KOPT-K1 (cell line): ENCODE data around the gene PBOV1.
"Not testable (repeated sequence)": the region's sequence is repeated elsewhere in the genome, so short reads cannot be mapped to it uniquely, and the experiment has no call there.

ENCODE experiments used
- H3K27ac ChIP-seq: fragments of 200-600 bp; sonication (generic); 2 replicates; pipeline ENCODE4 v1.5.1; 2016; ENCODE audit warnings: antibody characterized with exemption, mild to moderate bottlenecking, low read depth, low read length; ENCODE audit not compliant: poor library complexity, severe bottlenecking
- H3K36me3 ChIP-seq: fragments of 200-600 bp; sonication (generic); 2 replicates; pipeline ENCODE4 v1.5.1; 2017; ENCODE audit warnings: antibody characterized with exemption, mild to moderate bottlenecking, low read length, moderate library complexity; ENCODE audit not compliant: insufficient read depth
- H3K9me3 ChIP-seq: fragments of 200-600 bp; sonication (generic); 2 replicates; pipeline ENCODE4 v1.5.1; 2017; ENCODE audit warnings: antibody characterized with exemption, low read length, mild to moderate bottlenecking; ENCODE audit not compliant: insufficient read depth, poor library complexity, severe bottlenecking

Gene PBOV1

GRCh38 chr6:138229072-138229471 lies 10.8 kb upstream of the PBOV1 start:
- Histone ChIP-seq H3K36me3 (no peaks in the 10 kb centered on the region), H3K27ac (no peak overlapping the region), H3K9me3 (no peaks in the 10 kb centered on the region)

DNA sequence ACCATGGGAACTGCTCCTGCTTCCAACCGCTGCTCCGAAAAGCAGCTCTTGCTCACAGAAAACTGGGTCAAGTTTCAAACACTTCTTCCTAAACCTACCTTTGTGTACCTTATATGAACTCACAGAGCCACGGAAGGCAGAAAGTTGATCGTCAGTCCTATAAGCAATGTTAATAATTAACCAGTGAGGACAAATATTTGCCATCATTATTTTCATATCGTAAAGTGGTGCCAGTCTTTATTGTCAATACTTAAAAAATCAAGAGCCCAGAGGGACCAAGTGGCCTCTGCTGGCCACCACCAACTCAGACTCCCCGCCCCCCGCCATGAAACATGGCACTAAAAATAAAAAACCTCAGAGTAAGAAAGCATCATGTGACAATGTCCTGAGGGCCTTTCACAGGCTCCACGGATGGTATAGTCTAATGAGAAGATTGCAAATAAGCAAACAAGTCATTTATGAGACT lies 9.1 kb upstream of the PBOV1 start:
- no peak overlapping the region for H3K27ac ChIP-seq

GRCh38 chr6:138226700-138227315 lies 8.5 kb upstream of the PBOV1 start:
- Histone ChIP-seq H3K36me3 (no peaks in the 10 kb centered on the region), H3K9me3 (no peaks in the 10 kb centered on the region), H3K27ac (no peak overlapping the region)

More for the DNA sequence above, 9.1 kb upstream of the PBOV1 start:
- no peaks in the 10 kb centered on the region for H3K36me3 ChIP-seq
- no peaks in the 10 kb centered on the region for H3K9me3 ChIP-seq

GRCh38 chr6:138225953-138226352 lies 7.7 kb upstream of the PBOV1 start:
- no peaks in the 10 kb centered on the region for H3K9me3 ChIP-seq
- no peak overlapping the region for H3K27ac ChIP-seq
- no peaks in the 10 kb centered on the region for H3K36me3 ChIP-seq

GRCh38 chr6:138222901-138223546 lies 4.7 kb upstream of the PBOV1 start:
- Histone ChIP-seq H3K27ac (no peak overlapping the region), H3K36me3 (no peaks in the 10 kb centered on the region), H3K9me3 (no peaks in the 10 kb centered on the region)

GRCh38 chr6:138219901-138220300 lies 1.6 kb upstream of the PBOV1 start:
- no peaks in the 10 kb centered on the region for H3K36me3 ChIP-seq
- H3K27ac ChIP-seq, result no peak overlapping the region
- H3K9me3 ChIP-seq, result no peaks in the 10 kb centered on the region

DNA sequence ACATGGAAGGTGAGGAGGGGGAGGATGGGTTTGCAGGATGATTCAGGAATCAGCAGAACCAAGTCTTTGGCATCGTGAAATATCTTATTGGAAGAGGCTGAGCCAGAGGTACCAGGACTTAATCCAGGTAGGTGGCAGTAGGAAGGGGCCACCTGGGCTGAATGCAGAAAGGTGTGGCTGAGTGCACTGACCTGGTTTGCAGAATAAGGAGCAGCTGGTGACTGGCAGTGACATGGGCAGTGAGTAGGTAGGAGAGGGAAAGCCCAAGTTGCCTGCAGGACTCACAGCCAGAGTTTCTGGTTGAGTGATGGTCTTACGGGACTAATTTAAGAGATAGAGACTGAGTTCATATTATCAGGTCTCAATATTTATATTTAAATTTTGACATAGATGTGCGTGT lies 1.1 kb upstream of the PBOV1 start:
- Histone ChIP-seq H3K27ac (no peak overlapping the region), H3K9me3 (no peaks in the 10 kb centered on the region), H3K36me3 (no peaks in the 10 kb centered on the region)

GRCh38 chr6:138215093-138215782 lies 3.1 kb downstream of the PBOV1 start:
- Histone ChIP-seq H3K27ac (no peak overlapping the region), H3K36me3 (no peaks in the 10 kb centered on the region), H3K9me3 (no peaks in the 10 kb centered on the region)

DNA sequence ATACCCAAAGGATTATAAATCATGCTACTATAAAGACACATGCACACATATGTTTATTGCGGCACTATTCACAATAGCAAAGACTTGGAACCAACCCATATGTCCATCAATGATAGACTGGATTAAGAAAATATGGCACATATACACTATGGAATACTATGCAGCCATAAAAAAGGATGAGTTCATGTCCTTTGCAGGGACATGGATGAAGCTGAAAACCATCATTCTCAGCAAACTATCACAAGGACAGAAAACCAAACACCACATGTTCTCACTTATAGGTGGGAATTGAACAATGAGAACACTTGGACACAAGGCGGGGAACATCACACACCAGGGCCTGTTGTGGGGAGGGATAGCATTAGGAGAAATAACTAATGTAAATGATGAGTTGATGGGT lies 5.8 kb downstream of the PBOV1 start:
- not testable (repeated sequence) for H3K9me3 ChIP-seq, H3K36me3 ChIP-seq, H3K27ac ChIP-seq

DNA sequence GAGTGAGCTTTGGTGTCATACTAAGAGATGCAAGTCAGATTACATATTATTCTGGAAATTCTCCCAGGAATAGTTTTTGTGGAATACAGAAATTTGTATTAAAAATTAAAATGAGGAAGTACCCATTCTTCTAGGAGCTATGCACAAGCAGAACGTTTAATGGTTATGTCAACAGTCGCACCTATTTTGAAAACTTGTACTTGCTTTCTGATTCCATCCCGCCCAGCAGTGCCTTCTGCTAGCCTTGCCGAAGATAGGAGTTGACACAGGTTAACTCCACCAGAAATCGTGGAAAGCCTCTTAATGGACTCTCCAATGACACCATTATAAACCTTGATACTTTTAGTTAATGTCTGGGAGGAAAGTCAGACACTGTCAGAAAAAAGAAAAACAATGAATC lies 6.7 kb downstream of the PBOV1 start:
- no peak overlapping the region for H3K27ac ChIP-seq

DNA sequence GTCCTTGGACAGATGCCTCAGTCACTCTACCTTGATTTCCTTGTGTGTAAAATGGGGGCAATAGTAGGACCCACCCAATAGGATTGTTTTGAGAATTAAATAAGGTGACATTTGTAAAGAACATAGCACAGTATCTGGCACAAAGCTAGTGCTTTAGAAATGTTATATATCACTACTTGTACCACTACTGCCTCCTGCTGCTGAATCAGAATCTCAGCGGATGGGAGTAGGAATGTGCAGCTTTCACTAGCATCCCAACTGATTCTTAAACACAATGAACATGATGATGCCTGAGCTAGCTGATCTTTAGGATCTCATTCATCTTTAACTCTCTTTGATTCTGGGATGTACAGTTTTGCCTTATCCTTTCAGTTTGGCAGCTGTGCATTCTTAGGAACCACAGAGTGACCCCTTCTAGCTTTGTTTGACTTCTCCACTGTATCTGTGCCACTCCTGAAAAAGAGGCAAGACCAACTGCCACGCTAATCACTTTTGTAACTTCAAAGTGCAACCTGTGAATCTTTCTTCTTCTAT lies 7.2 kb downstream of the PBOV1 start:
- no peaks in the 10 kb centered on the region for H3K36me3 ChIP-seq
- H3K9me3 ChIP-seq, result no peaks in the 10 kb centered on the region
- no peak overlapping the region for H3K27ac ChIP-seq

More for the DNA sequence above, 6.7 kb downstream of the PBOV1 start:
- Histone ChIP-seq H3K36me3 (no peaks in the 10 kb centered on the region), H3K9me3 (no peaks in the 10 kb centered on the region)

DNA sequence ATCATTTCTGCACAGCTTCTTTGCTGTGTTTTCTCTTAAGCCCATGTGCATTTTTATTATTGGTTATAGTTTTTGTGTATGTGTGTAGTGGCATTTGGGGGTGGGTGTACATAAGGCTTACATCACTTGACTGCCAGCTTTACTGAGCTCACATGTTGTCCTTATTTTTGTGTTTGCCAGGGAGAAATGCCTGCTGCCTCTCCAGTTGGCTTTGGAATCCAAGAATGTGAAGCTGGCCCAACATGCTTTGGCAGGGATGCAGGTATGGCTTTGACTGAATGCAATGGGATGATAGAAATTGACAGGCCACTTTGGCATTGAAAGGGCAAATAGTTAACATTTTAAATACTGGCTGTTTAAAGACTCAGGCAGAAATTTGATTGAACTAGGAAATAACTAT lies 11.4 kb downstream of the PBOV1 start:
- Histone ChIP-seq H3K9me3 (no peaks in the 10 kb centered on the region), H3K36me3 (no peaks in the 10 kb centered on the region), H3K27ac (no peak overlapping the region)

GRCh38 chr6:138205437-138206094 lies 12.7 kb downstream of the PBOV1 start:
- Histone ChIP-seq H3K36me3 (no peaks in the 10 kb centered on the region), H3K9me3 (no peaks in the 10 kb centered on the region), H3K27ac (no peak overlapping the region)

DNA sequence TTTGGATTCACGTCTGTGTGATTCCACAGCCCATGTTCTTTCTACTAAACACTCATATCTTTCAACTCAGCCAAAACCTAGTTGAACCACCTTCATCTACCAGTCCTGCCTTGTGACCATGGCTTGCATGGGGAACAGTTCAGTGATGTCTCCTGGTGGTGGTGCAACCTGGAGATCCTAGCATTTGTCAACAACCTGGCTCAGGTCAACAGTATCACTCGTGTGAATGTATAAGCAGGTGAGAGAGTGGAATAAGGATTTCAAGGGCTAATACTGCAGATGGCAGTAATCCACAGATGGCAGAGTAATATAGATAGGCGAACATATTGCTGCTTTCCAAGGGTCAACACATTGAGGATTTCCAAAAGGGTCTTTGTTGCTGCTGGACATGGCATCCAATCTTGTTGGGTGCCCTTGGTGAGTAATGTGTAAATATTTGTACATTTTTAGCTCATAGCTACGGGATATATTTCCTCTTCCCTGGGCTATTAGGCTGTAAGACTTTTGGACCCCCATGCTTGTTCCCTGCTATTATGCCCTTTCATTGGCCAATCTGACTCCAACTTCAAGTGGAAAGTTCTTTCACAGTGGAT lies 13.4 kb downstream of the PBOV1 start:
- H3K36me3 ChIP-seq, result no peaks in the 10 kb centered on the region
- H3K27ac ChIP-seq, result no peak overlapping the region
- no peaks in the 10 kb centered on the region for H3K9me3 ChIP-seq

- H3K36me3 ChIP-seq, result no peaks in the 10 kb centered on the region
Observed at GRCh38 chr6:138204303-138204702, 14.0 kb downstream of the PBOV1 start.

More at GRCh38 chr6:138204303-138204702, 14.0 kb downstream of the PBOV1 start:
- Histone ChIP-seq H3K27ac (no peak overlapping the region), H3K9me3 (no peaks in the 10 kb centered on the region)
